Calu3 (cell line): ENCODE results near the gene NRF1. TPM values are rescaled to one million over a fixed set of nuclear protein-coding genes. Genes with fewer than 3 reads are reported as not detected.

Experiments
- BruUV-seq: library from RNA; stranded (reverse); fragments of 400-500 nt; replicated peaks from 2 replicates; lab custom pipeline; 2021; lab: Mats Ljungman, UMichigan
- CTCF ChIA-PET: fragments of 300-600 bp; sonication (Branson Sonifier 250); formaldehyde crosslinking; loops from one replicate; lab custom pipeline; 2022; ENCODE audit warnings: antibody characterized with exemption; lab: Charles Lee
- DNase-seq: peaks from one replicate; pipeline ENCODE4 v3.0.0; 2022
- H3K27ac Mint-ChIP-seq: one replicate; pipeline ENCODE4 v1.8.0; 2022; ENCODE audit warnings: mixed read lengths; ENCODE audit not compliant: unreplicated experiment
- H3K27me3 Mint-ChIP-seq: one replicate; pipeline ENCODE4 v1.8.0; 2022; ENCODE audit warnings: mixed read lengths; ENCODE audit not compliant: unreplicated experiment
- H3K36me3 Mint-ChIP-seq: one replicate; pipeline ENCODE4 v1.8.0; 2022; ENCODE audit warnings: mild to moderate bottlenecking, moderate library complexity, mixed read lengths; ENCODE audit not compliant: insufficient read depth, unreplicated experiment
- H3K4me1 Mint-ChIP-seq: one replicate; pipeline ENCODE4 v1.8.0; 2022; ENCODE audit warnings: mild to moderate bottlenecking, low read depth, mixed read lengths; ENCODE audit not compliant: unreplicated experiment
- H3K4me3 Mint-ChIP-seq: one replicate; pipeline ENCODE4 v1.8.0; 2022; ENCODE audit warnings: mild to moderate bottlenecking, low read depth, moderate library complexity, mixed read lengths; ENCODE audit not compliant: unreplicated experiment
- H3K9me3 Mint-ChIP-seq: one replicate; pipeline ENCODE4 v1.8.0; 2022; ENCODE audit warnings: low read depth, mixed read lengths; ENCODE audit not compliant: unreplicated experiment
- intact Hi-C: fragments of 100-400 bp; cut with micrococcal nuclease; formaldehyde crosslinking; loops from one replicate; pipeline ENCODE4 v1.10.0; 2022; ENCODE audit not compliant: unreplicated experiment
- total RNA-seq: library from RNA; stranded (reverse); gene quantifications from 2 replicates; pipeline ENCODE4 v1.2.3, GENCODE V29; 2022
- TF ChIP-seq, protein P1 (sequence below): fragments of 200-600 bp; IDR thresholded peaks from one replicate; pipeline ENCODE4 v1.8.0; 2022; ENCODE audit warnings: antibody characterized with exemption; ENCODE audit not compliant: unreplicated experiment

Gene NRF1
- total RNA-seq, 1 experiment from 2014 or later, result 22.1 TPM

DNA sequence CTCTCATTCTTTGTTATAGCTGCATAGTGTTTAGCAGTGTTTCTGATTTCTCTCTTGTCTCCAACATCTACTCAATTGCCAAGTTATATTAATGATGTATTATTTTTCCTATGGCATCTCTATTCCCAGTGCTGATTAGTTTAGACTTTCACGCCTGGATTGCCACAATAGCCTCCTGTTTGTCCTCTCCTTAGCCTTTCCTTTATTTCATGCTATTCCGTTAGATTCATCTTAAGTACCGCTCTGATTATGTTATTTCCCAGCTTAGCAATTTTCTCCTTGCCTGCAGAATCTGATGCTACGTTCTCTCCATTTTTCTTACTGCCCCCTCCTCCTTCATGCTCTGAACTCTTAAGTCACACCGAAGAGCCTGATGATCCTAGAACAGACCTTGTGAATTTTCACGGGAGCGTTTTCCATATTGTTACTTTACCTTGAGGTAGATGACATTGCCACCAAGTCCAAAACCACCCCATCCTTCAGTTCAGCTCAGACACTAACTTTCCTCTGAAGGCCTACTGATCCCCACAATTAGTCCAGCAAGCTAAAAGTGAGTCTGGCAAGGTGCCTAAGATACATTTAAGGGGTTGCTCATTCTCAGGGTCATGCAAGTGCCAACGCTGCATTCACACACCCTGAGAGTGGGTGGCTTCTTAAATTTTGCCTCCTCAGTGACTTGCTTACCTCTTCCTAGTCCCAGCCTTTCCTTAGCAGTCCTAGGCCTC, 6.6 kb upstream of the NRF1 start:
- peaks cover 9% of the 10 kb centered on the region for H3K4me1 Mint-ChIP-seq
- intact Hi-C loops, result no loop called here
- peaks cover 25% of the 10 kb centered on the region for H3K36me3 Mint-ChIP-seq
- H3K9me3 Mint-ChIP-seq, result no peaks in the 10 kb centered on the region
- BruUV-seq, result no TSS peak
- peak overlapping the region; percentile 8 for H3K27ac Mint-ChIP-seq
- DNase-seq, result no peak
- TF ChIP-seq, protein P1, sequence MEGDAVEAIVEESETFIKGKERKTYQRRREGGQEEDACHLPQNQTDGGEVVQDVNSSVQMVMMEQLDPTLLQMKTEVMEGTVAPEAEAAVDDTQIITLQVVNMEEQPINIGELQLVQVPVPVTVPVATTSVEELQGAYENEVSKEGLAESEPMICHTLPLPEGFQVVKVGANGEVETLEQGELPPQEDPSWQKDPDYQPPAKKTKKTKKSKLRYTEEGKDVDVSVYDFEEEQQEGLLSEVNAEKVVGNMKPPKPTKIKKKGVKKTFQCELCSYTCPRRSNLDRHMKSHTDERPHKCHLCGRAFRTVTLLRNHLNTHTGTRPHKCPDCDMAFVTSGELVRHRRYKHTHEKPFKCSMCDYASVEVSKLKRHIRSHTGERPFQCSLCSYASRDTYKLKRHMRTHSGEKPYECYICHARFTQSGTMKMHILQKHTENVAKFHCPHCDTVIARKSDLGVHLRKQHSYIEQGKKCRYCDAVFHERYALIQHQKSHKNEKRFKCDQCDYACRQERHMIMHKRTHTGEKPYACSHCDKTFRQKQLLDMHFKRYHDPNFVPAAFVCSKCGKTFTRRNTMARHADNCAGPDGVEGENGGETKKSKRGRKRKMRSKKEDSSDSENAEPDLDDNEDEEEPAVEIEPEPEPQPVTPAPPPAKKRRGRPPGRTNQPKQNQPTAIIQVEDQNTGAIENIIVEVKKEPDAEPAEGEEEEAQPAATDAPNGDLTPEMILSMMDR, result no peak
- no peak overlapping the region for H3K4me3 Mint-ChIP-seq
- no peaks in the 10 kb centered on the region for H3K27me3 Mint-ChIP-seq
- CTCF ChIA-PET, result no interaction called here

DNA sequence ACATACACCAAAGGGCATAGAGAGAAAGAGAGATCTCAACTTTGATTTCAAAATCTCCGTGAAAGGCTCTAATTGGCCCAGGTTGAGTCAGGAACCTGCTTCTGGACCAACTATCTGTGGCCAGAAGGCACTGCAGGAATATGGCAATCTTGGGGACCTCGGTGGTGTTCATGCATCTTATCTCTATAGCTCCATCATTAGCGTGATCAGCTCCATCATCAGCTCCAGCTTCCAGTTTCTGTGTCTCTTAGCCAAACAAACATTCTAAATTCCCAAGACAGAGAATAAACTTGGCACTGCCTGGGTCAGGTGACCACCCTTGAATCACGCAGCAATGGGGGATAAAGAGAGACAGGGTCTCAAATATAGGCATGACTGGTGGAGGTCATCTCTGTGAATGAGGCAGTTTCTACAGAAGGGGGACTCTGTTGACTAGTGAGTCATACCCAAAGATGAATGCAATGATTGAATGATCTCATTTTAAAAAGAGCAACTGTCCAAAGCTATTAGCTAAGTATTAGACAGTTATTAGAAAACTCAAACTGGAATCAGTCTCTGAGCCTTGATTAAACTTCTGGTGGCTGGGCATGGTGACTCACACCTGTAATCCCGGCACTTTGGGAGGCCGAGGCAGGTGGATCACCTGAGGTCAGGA, 5.4 kb upstream of the NRF1 start:
- H3K4me3 Mint-ChIP-seq, result no peak overlapping the region
- TF ChIP-seq, protein P1, result no peak
- BruUV-seq, result no TSS peak
- CTCF ChIA-PET, result no interaction called here
- DNase-seq, result no peak
- intact Hi-C loops, result no loop called here
- H3K4me1 Mint-ChIP-seq, result peaks cover 10% of the 10 kb centered on the region
- H3K36me3 Mint-ChIP-seq, result peaks cover 33% of the 10 kb centered on the region
- H3K27ac Mint-ChIP-seq, result no peak overlapping the region
- H3K9me3 Mint-ChIP-seq, result no peaks in the 10 kb centered on the region
- H3K27me3 Mint-ChIP-seq, result no peaks in the 10 kb centered on the region

DNA sequence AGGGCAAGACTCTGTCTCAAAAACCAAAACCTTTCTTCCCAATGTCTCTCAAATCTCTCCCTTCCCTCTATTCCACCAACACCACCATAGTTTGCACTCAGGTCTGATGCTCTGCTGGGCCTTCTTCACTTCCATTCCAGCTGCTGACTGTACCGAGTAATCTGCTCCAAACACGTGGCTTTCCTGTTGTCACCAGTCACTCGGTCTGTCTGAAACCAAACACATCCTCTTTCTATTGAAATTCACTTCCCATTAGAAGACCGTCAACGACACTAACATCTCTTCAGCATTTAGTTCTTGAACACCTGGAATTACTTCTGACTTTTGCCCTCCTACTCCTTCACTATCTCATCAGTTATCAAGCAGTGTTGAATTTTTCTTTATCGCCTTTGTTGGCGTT, 4.7 kb upstream of the NRF1 start:
- Mint-ChIP-seq H3K27ac (no peak overlapping the region), H3K4me1 (peaks cover 10% of the 10 kb centered on the region), H3K36me3 (peaks cover 40% of the 10 kb centered on the region), H3K9me3 (no peaks in the 10 kb centered on the region), H3K4me3 (no peak overlapping the region), H3K27me3 (no peaks in the 10 kb centered on the region)
- CTCF ChIA-PET, result no interaction called here
- TF ChIP-seq, protein P1, result no peak
- intact Hi-C loops, result no loop called here
- DNase-seq, result no peak
- BruUV-seq, result no TSS peak

DNA sequence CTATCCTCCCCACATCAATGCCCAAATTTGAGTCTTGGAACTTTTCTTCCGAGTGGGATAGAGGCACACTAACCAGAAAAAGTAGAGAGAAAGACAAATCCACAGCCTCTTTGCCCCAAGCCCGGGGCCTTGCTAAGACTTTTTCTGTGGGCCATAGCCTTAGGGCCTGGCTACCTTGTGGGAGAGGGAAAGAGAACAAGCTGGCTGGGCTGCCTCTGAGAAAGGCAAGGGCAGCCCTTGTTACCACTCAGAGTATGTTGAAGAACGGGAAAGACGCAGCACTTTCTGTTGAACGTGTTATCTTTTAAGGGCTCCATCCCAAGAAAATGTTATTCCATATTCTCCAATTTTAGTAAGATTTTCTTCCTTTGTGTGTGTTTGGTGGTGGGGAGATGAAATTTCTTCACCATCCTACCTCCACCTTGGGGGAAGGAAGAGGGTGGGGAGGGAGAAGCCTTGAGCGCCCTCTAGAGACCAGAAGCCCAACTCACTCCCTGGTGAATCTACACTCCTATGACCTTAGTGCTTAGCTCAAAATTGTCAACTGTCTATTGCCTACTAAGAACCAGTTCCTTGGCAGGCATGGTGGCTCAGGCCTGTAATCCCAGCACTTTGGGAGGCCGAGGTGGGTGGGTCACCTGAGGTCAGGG, 3.9 kb upstream of the NRF1 start:
- H3K36me3 Mint-ChIP-seq, result peaks cover 48% of the 10 kb centered on the region
- H3K27me3 Mint-ChIP-seq, result no peaks in the 10 kb centered on the region
- intact Hi-C loops, result no loop called here
- no peaks in the 10 kb centered on the region for H3K9me3 Mint-ChIP-seq
- CTCF ChIA-PET, result interaction anchor here (1.0 kb wide), 1 partner anchor 240 kb away, joined by 5 read pairs; no protein-coding TSS in a partner anchor
- peak; percentile 46 for DNase-seq
- peaks cover 11% of the 10 kb centered on the region for H3K4me1 Mint-ChIP-seq
- no peak overlapping the region for H3K27ac Mint-ChIP-seq
- TF ChIP-seq, protein P1, result peak; percentile 41
- no TSS peak for BruUV-seq
- H3K4me3 Mint-ChIP-seq, result no peak overlapping the region
